Neuronal stem cell (in vitro differentiated cells): Measurements from ENCODE around the gene CACNB4.

Experiments used
- DNase-seq: peaks from one replicate; pipeline ENCODE4 v3.0.0-alpha.2; 2013; ENCODE audit warnings: low spot score
- H2AFZ ChIP-seq: one replicate; pipeline ENCODE4 v1.6.1; 2013; ENCODE audit warnings: mild to moderate bottlenecking, low read length, inconsistent platforms
- H2AK5ac ChIP-seq: 2 replicates; pipeline ENCODE4 v1.6.1; 2013; ENCODE audit warnings: low read depth, mild to moderate bottlenecking, inconsistent platforms, low read length, moderate library complexity, mixed read lengths
- H2BK120ac ChIP-seq: 2 replicates; pipeline ENCODE4 v1.6.1; 2013; ENCODE audit warnings: low read depth, mild to moderate bottlenecking, inconsistent platforms, low read length, moderate library complexity, mixed read lengths
- H2BK12ac ChIP-seq: one replicate; pipeline ENCODE4 v1.6.1; 2013; ENCODE audit warnings: low read length, inconsistent platforms
- H2BK15ac ChIP-seq: 2 replicates; pipeline ENCODE4 v1.6.1; 2013; ENCODE audit warnings: mild to moderate bottlenecking, low read length, inconsistent platforms, mixed read lengths
- H2BK5ac ChIP-seq: one replicate; pipeline ENCODE4 v1.6.1; 2013; ENCODE audit warnings: inconsistent platforms, mild to moderate bottlenecking, low read length, moderate library complexity
- H3K14ac ChIP-seq: one replicate; pipeline ENCODE4 v1.6.1; 2013; ENCODE audit warnings: low read length, inconsistent platforms
- H3K18ac ChIP-seq: 2 replicates; pipeline ENCODE4 v1.6.1; 2013; ENCODE audit warnings: low read length, inconsistent platforms
- H3K23ac ChIP-seq: 2 replicates; pipeline ENCODE4 v1.6.1; 2013; ENCODE audit warnings: low read depth, mild to moderate bottlenecking, mixed read lengths, low read length, inconsistent platforms; ENCODE audit not compliant: poor library complexity
- H3K27ac ChIP-seq: replicated peaks from 3 replicates; pipeline ENCODE4 v1.5.1; 2013; ENCODE audit warnings: low read length, inconsistent platforms
- H3K27me3 ChIP-seq, 3 experiments: 2 replicates each; pipeline ENCODE4 v1.6.1; 2013; ENCODE audit warnings: low read length in 3 of 3, mild to moderate bottlenecking in 2 of 3, inconsistent platforms in 1 of 3, low read depth in 1 of 3, mixed read lengths in 1 of 3, moderate library complexity in 1 of 3; ENCODE audit not compliant: control insufficient read depth in 3 of 3, insufficient read depth in 3 of 3
- H3K36me3 ChIP-seq, 2 donors: replicated peaks in 1 of 2; 2 replicates each; pipeline ENCODE4 v1.6.1; 2013; ENCODE audit warnings: low read length in 2 of 2; ENCODE audit not compliant: control insufficient read depth in 2 of 2, insufficient read depth in 2 of 2
- H3K4ac ChIP-seq: 2 replicates; pipeline ENCODE4 v1.6.1; 2013; ENCODE audit warnings: inconsistent platforms, mild to moderate bottlenecking, low read length, moderate library complexity
- H3K4me1 ChIP-seq, 2 donors: 1 replicate in 1 of 2; 2 replicates in 1 of 2; pipeline ENCODE4 v1.6.1; 2013; ENCODE audit warnings: low read length in 2 of 2, low read depth in 1 of 2; ENCODE audit not compliant: control insufficient read depth in 2 of 2, insufficient read depth in 1 of 2
- H3K4me2 ChIP-seq: one replicate; pipeline ENCODE4 v1.6.1; 2013; ENCODE audit warnings: mild to moderate bottlenecking, low read length, inconsistent platforms; ENCODE audit not compliant: insufficient read depth, poor library complexity, severe bottlenecking
- H3K4me3 ChIP-seq, 2 donors: 2 replicates each; pipeline ENCODE4 v1.5.1; 2013; ENCODE audit warnings: low read length in 2 of 2, mild to moderate bottlenecking in 2 of 2, inconsistent platforms in 1 of 2, moderate library complexity in 1 of 2
- H3K79me1 ChIP-seq: one replicate; pipeline ENCODE4 v1.6.1; 2013; ENCODE audit warnings: low read depth, mild to moderate bottlenecking, inconsistent platforms, low read length, moderate library complexity
- H3K9ac ChIP-seq: one replicate; pipeline ENCODE4 v1.6.1; 2013; ENCODE audit warnings: mild to moderate bottlenecking, low read depth, low read length, inconsistent platforms; ENCODE audit not compliant: poor library complexity
- H3K9me3 ChIP-seq, 2 donors: replicated peaks in 1 of 2; 2 replicates each; pipeline versions ENCODE3 to v1.6.1; 2013; ENCODE audit warnings: low read length in 2 of 2, mild to moderate bottlenecking in 2 of 2, inconsistent platforms in 1 of 2, low read depth in 1 of 2, mixed read lengths in 1 of 2, moderate library complexity in 1 of 2; ENCODE audit not compliant: control insufficient read depth in 2 of 2, insufficient read depth in 1 of 2
- H4K8ac ChIP-seq: one replicate; pipeline ENCODE4 v1.6.1; 2013; ENCODE audit warnings: low read depth, mild to moderate bottlenecking, inconsistent platforms, low read length, moderate library complexity
- H4K91ac ChIP-seq: one replicate; pipeline ENCODE4 v1.6.1; 2013; ENCODE audit warnings: low read length, low read depth, mild to moderate bottlenecking, inconsistent platforms; ENCODE audit not compliant: poor library complexity
- WGBS, 2 donors: extraction: QIAGEN DNeasy Blood & Tissue Kit; methylation state at CpG; one replicate each; pipeline ENCODE4 v1.1.7; 2013; ENCODE audit warnings: missing lambda C conversion rate in 2 of 2, mixed read lengths in 1 of 2; ENCODE audit not compliant: insufficient read length in 2 of 2, insufficient replicate concordance in 1 of 2; ENCODE audit errors: extremely low coverage in 2 of 2; 5-methylcytosine and 5-hydroxymethylcytosine counted together

CACNB4 gene

GRCh38 chr2:151789055-151789834, 309.6 kb downstream of the CACNB4 start:
- Histone ChIP-seq H3K79me1 (no peaks in the 10 kb centered on the region), H2BK120ac (no peak overlapping the region), H3K9ac (no peak overlapping the region), H2BK5ac (no peak overlapping the region), H3K9me3 (peaks cover 0 to 2% of the 10 kb centered on the region in 2 donors), H3K4me1 (peaks cover 0 to 12% of the 10 kb centered on the region in 2 donors), H3K36me3 (peaks cover 0 to 32% of the 10 kb centered on the region in 2 donors), H3K27ac (no peak overlapping the region), H4K8ac (no peak overlapping the region), H3K18ac (no peak overlapping the region), H2BK15ac (no peak overlapping the region), H4K91ac (no peak overlapping the region), H3K14ac (no peak overlapping the region), H3K4ac (no peak overlapping the region), H2AFZ (no peak overlapping the region), H3K23ac (no peak overlapping the region), H3K4me2 (no peak overlapping the region), H3K27me3 (no peaks in the 10 kb centered on the region), H2BK12ac (no peak overlapping the region), H3K4me3 (no peak overlapping the region), H2AK5ac (no peak overlapping the region)
- no CpG with 5 or more reads among the region's 4 CpGs for WGBS, 2 donors
- DNase-seq, result no peak

- Histone ChIP-seq H3K18ac (no peak overlapping the region), H3K4ac (no peak overlapping the region), H2BK12ac (no peak overlapping the region), H3K9ac (no peak overlapping the region), H4K8ac (no peak overlapping the region), H3K4me3 (no peak overlapping the region), H3K4me1 (peaks cover 0 to 12% of the 10 kb centered on the region in 2 donors), H3K27me3 (no peaks in the 10 kb centered on the region), H4K91ac (no peak overlapping the region), H3K4me2 (no peak overlapping the region), H3K14ac (no peak overlapping the region), H3K36me3 (peaks cover 3 to 27% of the 10 kb centered on the region in 2 donors), H2AK5ac (no peak overlapping the region), H2BK15ac (no peak overlapping the region), H3K9me3 (no peaks in the 10 kb centered on the region), H2BK5ac (no peak overlapping the region), H3K79me1 (no peaks in the 10 kb centered on the region), H3K23ac (no peak overlapping the region), H2AFZ (no peak overlapping the region), H2BK120ac (no peak overlapping the region), H3K27ac (no peak overlapping the region)
- WGBS, 2 donors, result no CpG with 5 or more reads among the region's 1 CpG
- no peak for DNase-seq
Measured at GRCh38 chr2:151786483-151786882, 312.4 kb downstream of the CACNB4 start.

GRCh38 chr2:151786077-151786476, 312.8 kb downstream of the CACNB4 start:
- no peak overlapping the region for H3K23ac ChIP-seq
- H3K79me1 ChIP-seq, result no peaks in the 10 kb centered on the region
- H4K8ac ChIP-seq, result no peak overlapping the region
- no peak overlapping the region for H3K4ac ChIP-seq
- H2AK5ac ChIP-seq, result no peak overlapping the region
- no peaks in the 10 kb centered on the region for H3K27me3 ChIP-seq
- H2AFZ ChIP-seq, result no peak overlapping the region
- H3K27ac ChIP-seq, result no peak overlapping the region
- H2BK5ac ChIP-seq, result no peak overlapping the region
- H3K18ac ChIP-seq, result no peak overlapping the region
- no peak overlapping the region for H3K14ac ChIP-seq
- no peak overlapping the region for H2BK15ac ChIP-seq
- no peak overlapping the region for H2BK120ac ChIP-seq
- peaks cover 3 to 27% of the 10 kb centered on the region in 2 donors for H3K36me3 ChIP-seq
- no peak overlapping the region for H4K91ac ChIP-seq
- no peak overlapping the region for H2BK12ac ChIP-seq
- H3K9me3 ChIP-seq, result no peaks in the 10 kb centered on the region
- no peak overlapping the region for H3K9ac ChIP-seq
- no CpG with 5 or more reads among the region's 5 CpGs for WGBS, 2 donors
- no peak overlapping the region for H3K4me3 ChIP-seq
- H3K4me1 ChIP-seq, result peaks cover 0 to 12% of the 10 kb centered on the region in 2 donors
- H3K4me2 ChIP-seq, result no peak overlapping the region
- DNase-seq, result no peak

GRCh38 chr2:151783133-151783520, 315.7 kb downstream of the CACNB4 start:
- Histone ChIP-seq H2BK5ac (no peak overlapping the region), H4K91ac (no peak overlapping the region), H4K8ac (no peak overlapping the region), H3K9ac (no peak overlapping the region), H3K4me1 (peaks cover 0 to 12% of the 10 kb centered on the region in 2 donors), H2BK12ac (no peak overlapping the region), H3K79me1 (no peaks in the 10 kb centered on the region), H3K23ac (no peak overlapping the region), H2AK5ac (no peak overlapping the region), H3K36me3 (peaks cover 3 to 29% of the 10 kb centered on the region in 2 donors), H2BK120ac (no peak overlapping the region), H2AFZ (no peak overlapping the region), H3K4me2 (no peak overlapping the region), H3K14ac (no peak overlapping the region), H3K9me3 (no peaks in the 10 kb centered on the region), H3K27me3 (no peaks in the 10 kb centered on the region), H3K27ac (no peak overlapping the region), H2BK15ac (no peak overlapping the region), H3K18ac (no peak overlapping the region), H3K4ac (no peak overlapping the region), H3K4me3 (no peak overlapping the region)
- no peak for DNase-seq
- no CpG with 5 or more reads among the region's 2 CpGs for WGBS, 2 donors
